GM06990 (cell line): ENCODE measurements around the gene DOCK9.

Experiments
- DNase-seq: peaks from one replicate; pipeline ENCODE4 v3.0.0-alpha.2; 2011; ENCODE audit not compliant: insufficient read length; ENCODE audit errors: extremely low read depth
- H3K27me3 ChIP-seq: replicated peaks from 2 replicates; pipeline ENCODE4 v1.6.0; 2011; ENCODE audit warnings: low read length; ENCODE audit not compliant: control insufficient read depth, insufficient read depth
- H3K36me3 ChIP-seq: 2 replicates; pipeline ENCODE4 v1.5.1; 2011; ENCODE audit warnings: low read length; ENCODE audit not compliant: control insufficient read depth, insufficient read depth
- H3K4me3 ChIP-seq: replicated peaks from 2 replicates; pipeline ENCODE4 v1.5.1; 2011; ENCODE audit warnings: low read depth, mild to moderate bottlenecking, control low read depth, low read length
- CTCF ChIP-seq: IDR thresholded peaks from 2 replicates; pipeline ENCODE4 v1.5.1; 2011; ENCODE audit warnings: low read length, control low read depth, mild to moderate bottlenecking, inconsistent platforms; ENCODE audit not compliant: insufficient read depth, poor library complexity, severe bottlenecking

Gene DOCK9

GRCh38 chr13:98778749-98779148, 199.1 kb downstream of the DOCK9 start:
- H3K4me3 ChIP-seq = no peak overlapping the region
- TF ChIP-seq CTCF = no peak

GRCh38 chr13:98776644-98777043, 201.2 kb downstream of the DOCK9 start:
- H3K36me3 ChIP-seq = no peaks in the 10 kb centered on the region
- H3K4me3 ChIP-seq = no peak overlapping the region
- no peak for DNase-seq
- TF ChIP-seq CTCF = no peak
- no peaks in the 10 kb centered on the region; the same call in 1 of the 2 replicates for H3K27me3 ChIP-seq

More at GRCh38 chr13:98778749-98779148, 199.1 kb downstream of the DOCK9 start:
- no peak for DNase-seq
- no peaks in the 10 kb centered on the region for H3K36me3 ChIP-seq
- H3K27me3 ChIP-seq = no peaks in the 10 kb centered on the region; the same call in 1 of the 2 replicates

GRCh38 chr13:98775844-98776598, 201.8 kb downstream of the DOCK9 start:
- no peak for TF ChIP-seq CTCF
- no peak overlapping the region for H3K4me3 ChIP-seq
- H3K36me3 ChIP-seq = no peaks in the 10 kb centered on the region
- no peaks in the 10 kb centered on the region; the same call in 1 of the 2 replicates for H3K27me3 ChIP-seq
- no peak for DNase-seq

- H3K27me3 ChIP-seq = no peaks in the 10 kb centered on the region; the same call in 1 of the 2 replicates
- no peak overlapping the region for H3K4me3 ChIP-seq
- H3K36me3 ChIP-seq = no peaks in the 10 kb centered on the region
- no peak for DNase-seq
- no peak for TF ChIP-seq CTCF
These were observed 202.5 kb downstream of the DOCK9 start for GRCh38 chr13:98775386-98775785.

GRCh38 chr13:98774776-98775175, 203.1 kb downstream of the DOCK9 start:
- Histone ChIP-seq H3K27me3 (no peaks in the 10 kb centered on the region; the same call in 1 of the 2 replicates), H3K4me3 (no peak overlapping the region), H3K36me3 (no peaks in the 10 kb centered on the region)
- TF ChIP-seq CTCF = no peak
- DNase-seq = no peak
